ENCODE measurements around the gene CFAP100.

CFAP100 gene

DNA sequence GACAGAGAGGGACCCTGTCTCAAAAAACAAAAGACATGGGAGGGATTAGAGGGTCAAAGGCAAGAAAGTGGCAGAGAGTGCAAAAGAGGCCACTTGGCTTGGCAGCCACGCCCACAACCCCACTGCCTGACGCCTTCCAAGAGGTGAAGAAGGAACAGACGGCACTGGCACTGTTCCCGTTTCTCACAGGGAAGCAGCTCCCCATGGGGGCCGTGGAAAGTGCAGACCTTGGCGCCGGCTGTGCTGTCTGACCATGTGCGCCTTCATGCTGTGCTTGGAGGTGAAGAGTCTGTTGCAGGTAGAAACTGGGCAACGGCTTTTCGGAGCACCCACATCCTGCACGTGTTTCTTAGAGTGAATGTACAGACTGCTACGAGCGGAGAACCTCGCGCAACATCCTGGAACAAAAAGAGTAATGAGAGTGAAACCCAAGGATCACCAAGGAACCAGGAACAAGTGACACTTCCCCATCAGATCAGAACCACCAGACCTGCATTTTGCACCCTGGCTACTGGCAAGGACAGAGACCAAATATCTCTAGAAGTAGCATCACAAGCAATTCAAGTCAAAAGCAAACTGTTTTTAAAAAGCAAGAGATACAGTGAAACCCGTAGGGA lies 71.3 kb downstream of the CFAP100 start:
- FAIRE-seq = no peak

GRCh38 chr3:126466886-126467610 lies 72.3 kb downstream of the CFAP100 start:
- FAIRE-seq = no peak

DNA sequence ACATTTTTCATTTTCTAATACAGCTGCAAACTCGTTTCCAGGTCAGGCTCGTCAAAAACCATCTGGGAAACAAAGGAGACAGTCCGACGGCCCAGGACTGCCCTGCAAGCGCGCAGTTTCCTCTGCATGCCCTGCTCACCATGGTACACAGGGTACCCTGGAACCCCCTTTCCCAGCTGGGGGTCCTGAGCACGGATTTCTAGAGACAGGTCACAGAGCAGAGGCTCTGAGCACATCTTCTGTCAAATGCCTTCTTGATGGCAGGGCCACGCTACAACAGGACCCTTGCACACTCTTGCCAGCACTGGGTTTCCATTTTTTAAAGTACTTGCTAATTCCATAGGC lies 72.9 kb downstream of the CFAP100 start:
- FAIRE-seq = no peak

DNA sequence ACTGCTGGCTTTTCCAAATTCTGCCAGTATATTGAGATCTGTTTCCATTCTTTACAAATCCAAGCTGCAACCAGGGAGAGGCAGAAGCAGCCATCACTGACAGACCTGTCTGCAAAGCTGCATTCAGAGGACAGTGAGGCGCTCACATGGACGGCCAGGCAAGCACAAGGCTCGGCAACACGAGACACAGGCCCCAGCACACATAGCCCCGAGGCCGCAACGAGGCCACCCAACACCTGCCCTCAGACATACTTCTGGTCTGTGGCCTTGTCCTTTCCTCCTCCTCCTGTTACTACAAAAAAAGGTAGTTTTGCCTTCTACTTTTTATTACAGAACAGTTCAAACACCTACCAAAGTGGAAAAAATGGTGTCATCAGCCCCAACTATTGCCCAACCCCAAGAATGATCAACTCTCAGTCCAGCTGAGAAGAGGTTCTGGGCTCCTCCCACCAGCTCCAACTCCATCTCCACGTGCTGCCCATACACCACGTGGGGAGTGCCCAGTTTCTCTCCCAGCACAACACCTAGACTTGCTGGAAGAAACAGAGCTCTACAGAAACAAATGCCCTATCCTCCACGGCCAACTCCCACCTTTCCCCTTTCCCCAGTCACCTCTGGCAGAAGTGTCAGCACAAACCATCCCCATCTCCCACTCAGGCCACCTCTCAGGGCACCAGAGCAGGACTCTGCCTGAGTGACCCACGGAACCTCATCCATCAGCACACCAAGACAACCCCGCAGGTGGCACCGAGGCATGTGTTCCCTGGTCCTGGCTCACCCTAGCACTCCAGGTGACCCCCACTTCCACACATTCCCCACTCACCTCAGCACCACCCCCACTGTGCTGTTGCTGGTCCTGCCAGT lies 73.6 kb downstream of the CFAP100 start:
- no peak for FAIRE-seq

DNA sequence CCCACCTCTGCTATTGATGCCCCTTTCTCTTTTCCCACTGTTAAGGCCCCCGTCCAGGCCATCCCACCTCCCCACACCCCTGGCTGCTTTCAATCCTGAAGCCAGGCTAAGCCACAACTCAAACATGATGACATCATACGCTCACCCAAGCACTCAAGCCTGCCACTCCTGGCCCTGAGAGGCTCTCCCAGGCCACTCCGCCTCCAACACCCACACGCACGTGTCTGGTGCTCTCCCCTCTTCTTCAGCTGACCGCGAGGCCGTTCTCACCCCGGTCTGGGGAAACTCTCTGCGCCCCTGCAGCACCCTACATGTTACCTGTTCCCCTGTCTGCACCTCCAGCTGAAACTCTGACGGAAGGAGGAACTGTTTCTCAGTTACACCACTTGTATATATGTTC lies 74.8 kb downstream of the CFAP100 start:
- no peak for FAIRE-seq

DNA sequence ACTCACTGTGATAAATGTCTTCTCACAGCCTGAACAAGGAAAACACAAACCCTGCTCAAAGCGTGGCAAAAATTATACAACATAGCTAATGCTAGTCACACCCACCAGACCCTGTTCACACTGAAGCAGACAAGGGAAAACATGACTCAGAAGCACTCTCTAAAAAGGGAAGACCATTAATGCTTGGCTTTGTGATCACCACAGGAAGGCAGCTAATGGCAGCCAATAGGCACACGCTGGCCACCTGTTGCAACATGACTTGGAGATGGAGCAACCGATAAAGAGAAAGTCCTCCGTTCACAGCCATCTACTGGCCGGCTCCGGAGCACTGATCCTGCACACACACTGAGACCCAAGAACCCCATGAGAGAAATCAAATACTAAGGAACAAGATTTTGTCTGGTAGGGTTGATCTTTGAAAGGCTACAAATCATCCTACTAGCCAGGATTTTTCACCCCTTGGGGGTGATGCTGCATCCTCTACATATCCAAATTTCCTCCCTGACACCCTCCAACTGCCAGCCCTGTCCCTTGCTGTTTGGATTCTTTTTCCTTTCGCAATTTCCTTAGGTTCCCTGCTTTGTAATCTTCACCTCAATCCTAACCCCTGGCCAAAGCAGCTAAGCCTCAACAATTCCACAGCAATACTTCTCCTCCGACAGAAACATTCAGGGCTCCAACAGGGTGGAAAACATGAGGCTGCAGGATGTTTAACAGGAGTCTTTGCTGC lies 77.7 kb downstream of the CFAP100 start:
- FAIRE-seq = no peak

- no peak for FAIRE-seq
Measured at GRCh38 chr3:126473292-126474168, 78.8 kb downstream of the CFAP100 start.

DNA sequence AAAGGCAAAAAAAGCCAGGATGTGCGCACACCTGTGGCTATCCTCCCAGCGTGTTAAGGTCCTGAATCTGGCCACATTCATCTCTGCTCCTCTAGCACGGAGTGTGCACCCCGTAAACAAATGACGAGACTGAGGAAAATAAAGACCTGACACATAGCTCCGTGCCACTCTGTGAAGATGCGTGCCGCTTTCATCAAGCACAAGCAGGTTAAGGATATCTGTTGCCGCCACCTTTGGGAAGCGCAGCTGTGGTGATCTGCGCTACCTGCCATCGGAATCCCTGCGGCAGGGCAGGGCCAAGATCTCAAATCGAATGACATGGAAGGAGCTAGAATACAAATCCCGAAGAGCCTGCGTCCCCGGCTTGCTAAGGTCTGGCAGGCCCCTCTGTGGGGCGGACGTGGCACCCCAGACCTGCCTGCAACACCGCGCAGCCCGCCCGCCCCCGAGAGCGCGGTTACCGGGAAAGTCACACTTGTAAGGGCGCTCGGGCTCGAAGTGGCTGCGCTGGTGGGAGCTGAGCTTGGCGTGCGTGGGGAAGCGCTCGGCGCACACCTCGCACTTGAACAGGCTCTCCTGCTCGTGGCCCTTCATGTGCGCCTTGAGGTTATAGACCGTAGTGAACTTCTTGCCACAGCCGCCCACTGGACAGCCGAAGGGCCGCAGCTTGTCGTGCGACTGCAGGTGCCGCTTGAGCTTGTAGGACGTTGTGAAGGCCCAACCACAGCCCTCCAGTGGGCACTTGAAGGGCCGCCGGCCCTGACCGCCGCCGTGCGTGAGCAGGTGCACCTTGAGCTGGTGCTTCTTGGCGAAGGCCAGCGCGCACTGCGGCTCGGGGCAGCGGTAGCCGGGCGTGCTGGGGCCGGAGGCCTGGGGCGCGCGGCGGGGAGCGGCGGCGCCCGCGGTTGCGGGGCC lies 80.0 kb downstream of the CFAP100 start:
- no peak for FAIRE-seq

DNA sequence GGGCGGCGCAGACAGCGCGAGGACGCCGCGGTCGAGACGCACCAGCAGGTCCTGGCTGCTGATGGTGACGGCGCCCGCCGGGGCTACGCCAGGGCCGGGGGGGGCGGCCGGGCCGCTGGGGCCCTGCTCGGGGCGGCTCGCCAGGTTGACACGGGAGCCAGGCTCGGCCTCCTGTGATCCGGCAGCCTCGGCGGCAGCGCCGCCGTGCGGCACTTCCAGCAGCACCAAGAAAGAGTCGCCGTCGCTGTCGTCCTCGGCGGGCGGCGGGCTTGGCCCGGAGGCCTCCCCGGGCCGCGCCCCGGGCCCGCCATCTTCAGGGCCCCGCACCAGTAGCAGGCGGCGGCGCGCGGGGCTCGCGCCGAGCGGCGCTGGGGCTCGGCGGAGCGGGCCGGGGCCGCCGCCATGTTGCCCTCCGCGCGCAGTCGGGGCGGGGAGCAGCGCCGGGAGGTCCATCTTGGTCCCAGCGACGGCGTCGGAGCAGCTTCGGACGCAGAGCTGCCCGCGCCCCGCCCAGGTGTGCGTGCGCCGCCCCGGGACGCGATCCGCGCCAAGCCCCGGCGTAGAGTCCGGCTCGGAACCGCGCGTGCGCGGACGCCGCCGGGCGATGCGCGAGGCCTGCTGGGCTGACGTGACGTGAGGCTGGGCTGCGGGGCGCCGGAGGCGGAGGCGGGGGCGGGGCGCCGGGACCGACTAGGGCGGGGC lies 80.9 kb downstream of the CFAP100 start, which contains the start of gene ZXDC:
Gene ZXDC (minus strand): TSS at position 479 of the 702 bp plus-strand sequence. CDS start 26 bp downstream, at position 453.
- FAIRE-seq = no peak

- FAIRE-seq = no peak
Measured at GRCh38 chr3:126476166-126477060, 81.7 kb downstream of the CFAP100 start.

DNA sequence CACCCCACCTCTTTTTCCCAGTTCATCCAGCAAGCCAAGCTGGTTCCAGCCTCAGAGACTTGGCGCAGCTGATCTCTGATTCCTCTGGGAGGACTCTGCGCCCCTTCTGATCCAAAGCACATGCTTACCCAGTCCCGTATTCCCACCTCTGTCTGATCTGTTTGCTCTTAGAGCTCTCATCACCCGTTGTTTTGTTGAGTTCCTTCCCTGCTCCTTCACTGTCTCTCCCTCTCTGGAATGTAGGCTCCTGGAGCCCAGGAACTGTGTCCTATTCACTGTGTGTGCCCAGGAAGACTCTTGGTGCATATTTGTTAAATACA lies 82.3 kb downstream of the CFAP100 start:
- FAIRE-seq = no peak

DNA sequence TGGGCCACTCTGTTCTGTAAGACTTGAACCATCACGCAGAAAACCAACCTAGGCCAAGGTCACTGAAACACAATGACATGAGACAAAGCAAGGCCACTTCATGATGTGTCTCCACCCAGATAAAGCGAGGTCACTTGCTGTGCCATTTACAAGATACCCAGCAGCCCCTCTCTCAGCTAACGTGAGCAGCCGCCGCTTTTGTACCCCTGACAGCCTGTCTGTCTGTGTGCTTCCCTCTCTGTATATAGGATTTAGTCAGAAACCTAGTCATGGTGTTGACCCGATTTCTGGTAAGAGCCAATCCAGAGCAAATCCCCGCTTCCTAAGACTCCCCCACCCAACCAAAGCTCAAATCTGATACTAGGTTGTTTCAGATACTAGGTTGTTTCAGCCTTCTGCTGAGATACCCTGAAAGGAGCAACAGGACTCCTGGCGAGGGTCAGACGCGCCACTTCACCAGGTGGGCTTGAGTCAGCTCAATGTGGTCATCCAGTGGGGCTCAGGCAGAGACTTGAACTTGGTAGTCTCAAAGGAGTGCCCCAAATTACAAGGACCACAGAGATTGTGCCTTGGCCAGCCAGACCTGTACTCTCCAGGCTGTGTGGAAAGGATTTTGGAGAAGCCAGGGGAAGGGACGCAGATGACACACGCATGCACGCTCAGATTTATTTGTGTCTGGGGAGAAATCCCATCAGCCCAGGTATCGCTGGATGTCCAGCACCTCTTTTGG lies 84.0 kb downstream of the CFAP100 start:
- no peak for FAIRE-seq

- FAIRE-seq = no peak
Measured at GRCh38 chr3:126479642-126480041, 84.9 kb downstream of the CFAP100 start.

DNA sequence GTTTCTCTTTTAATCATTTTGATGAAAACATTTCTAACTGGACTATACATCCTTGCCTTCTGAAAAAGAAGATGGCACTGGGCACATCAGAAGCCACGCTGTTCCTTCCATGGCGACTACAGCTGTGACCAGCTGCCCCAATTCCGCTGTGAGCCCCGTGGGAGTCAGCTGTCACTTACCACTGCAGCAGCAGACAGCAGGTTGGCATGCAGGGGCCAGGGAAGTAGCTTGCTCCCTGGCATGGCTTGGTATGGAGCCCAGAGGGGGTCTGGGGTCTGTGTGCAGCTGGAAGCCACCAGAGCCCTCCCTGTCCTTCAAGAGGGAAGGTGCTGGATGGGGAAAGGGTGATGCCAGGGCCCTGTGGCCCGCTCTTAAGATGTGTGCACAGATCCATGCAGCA lies 85.5 kb downstream of the CFAP100 start:
- no peak for FAIRE-seq

GRCh38 chr3:126480861-126481260 lies 86.2 kb downstream of the CFAP100 start:
- no peak for FAIRE-seq

DNA sequence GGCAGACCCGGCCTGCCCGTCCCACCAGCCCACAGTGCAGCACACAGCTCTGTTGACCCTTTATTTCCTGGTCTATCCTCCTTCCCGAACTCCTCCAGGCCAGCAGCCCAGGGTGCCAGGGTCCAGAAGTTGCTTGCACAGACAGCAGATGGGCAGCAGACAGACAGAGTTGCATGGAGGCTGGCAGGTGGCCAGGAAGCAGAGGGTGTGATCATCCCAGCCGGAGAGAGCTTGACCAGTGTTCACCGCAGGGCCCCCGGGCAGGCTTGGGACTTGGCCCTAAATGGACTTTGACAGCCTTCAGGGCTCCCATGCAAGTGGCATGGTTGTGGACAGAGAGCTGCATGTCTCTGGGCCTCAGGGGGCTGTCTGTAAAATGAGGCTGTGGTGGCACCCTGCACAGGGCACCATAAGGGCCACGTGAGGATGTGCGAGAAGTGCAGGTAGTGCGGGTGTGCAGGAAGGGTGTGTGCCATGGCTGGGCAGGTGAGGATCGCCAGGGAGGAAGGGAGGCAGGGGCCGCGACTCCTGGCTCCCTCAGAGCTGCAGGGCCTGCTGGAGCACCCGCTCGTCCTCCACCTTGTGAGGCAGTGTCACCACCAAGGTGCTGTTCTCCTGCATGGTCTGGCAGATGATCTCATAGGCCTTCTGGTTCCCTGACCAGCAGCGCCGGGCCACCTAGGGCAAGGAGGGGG lies 87.2 kb downstream of the CFAP100 start:
- no peak for FAIRE-seq

GRCh38 chr3:126482503-126483255 lies 88.0 kb downstream of the CFAP100 start:
- FAIRE-seq = no peak

Data from endometrium (tissue), 2 donors.